ENCODE results near the gene PRDM8. TPM values are rescaled to one million over a fixed set of nuclear protein-coding genes. Genes with fewer than 3 reads are reported as not detected.

Gene PRDM8
- total RNA-seq, 1 donor from 2014 or later = not detected

GRCh38 chr4:80231180-80231579, 33.9 kb downstream of the PRDM8 start:
- Histone ChIP-seq H3K36me3 (no peaks in the 10 kb centered on the region), H3K9me3 (no peaks in the 10 kb centered on the region), H3K4me1 (no peaks in the 10 kb centered on the region), H3K27ac (no peak overlapping the region), H3K27me3 (no peaks in the 10 kb centered on the region), H3K4me3 (no peak overlapping the region)
- no peak for TF ChIP-seq CTCF (IDR thresholded peaks at IDR 0.05)
- DNase-seq (ENCODE audit: low spot score in 2 of 2) = no peak
- intact Hi-C loops (cut with DNase I) = no loop called here

GRCh38 chr4:80232707-80233370, 35.5 kb downstream of the PRDM8 start:
- no peaks in the 10 kb centered on the region for H3K9me3 ChIP-seq
- TF ChIP-seq CTCF (IDR thresholded peaks at IDR 0.05) = no peak
- no peak for DNase-seq (ENCODE audit: low spot score in 2 of 2)

GRCh38 chr4:80233390-80233789, 36.1 kb downstream of the PRDM8 start:
- Histone ChIP-seq H3K36me3 (no peaks in the 10 kb centered on the region), H3K27ac (no peak overlapping the region), H3K4me3 (no peak overlapping the region), H3K4me1 (no peaks in the 10 kb centered on the region), H3K27me3 (no peaks in the 10 kb centered on the region), H3K9me3 (no peaks in the 10 kb centered on the region)
- TF ChIP-seq CTCF (IDR thresholded peaks at IDR 0.05) = no peak
- intact Hi-C loops (cut with DNase I) = no loop called here
- DNase-seq (ENCODE audit: low spot score in 2 of 2) = no peak

More at GRCh38 chr4:80232707-80233370, 35.5 kb downstream of the PRDM8 start:
- Histone ChIP-seq H3K27ac (no peak overlapping the region), H3K27me3 (no peaks in the 10 kb centered on the region), H3K4me3 (no peak overlapping the region), H3K4me1 (no peaks in the 10 kb centered on the region), H3K36me3 (no peaks in the 10 kb centered on the region)
- intact Hi-C loops (cut with DNase I) = no loop called here

GRCh38 chr4:80235451-80235850, 38.1 kb downstream of the PRDM8 start:
- H3K27ac ChIP-seq = no peak overlapping the region
- no peak overlapping the region for H3K4me3 ChIP-seq
- H3K9me3 ChIP-seq = no peaks in the 10 kb centered on the region
- no peak for TF ChIP-seq CTCF (IDR thresholded peaks at IDR 0.05)
- no peaks in the 10 kb centered on the region for H3K4me1 ChIP-seq
- no peak for DNase-seq (ENCODE audit: low spot score in 2 of 2)
- intact Hi-C loops (cut with DNase I) = no loop called here
- H3K27me3 ChIP-seq = no peaks in the 10 kb centered on the region
- H3K36me3 ChIP-seq = no peaks in the 10 kb centered on the region

GRCh38 chr4:80237992-80238391, 40.7 kb downstream of the PRDM8 start:
- intact Hi-C loops (cut with DNase I) = no loop called here
- DNase-seq (ENCODE audit: low spot score in 2 of 2) = no peak
- Histone ChIP-seq H3K27ac (no peak overlapping the region), H3K4me3 (no peak overlapping the region), H3K4me1 (no peaks in the 10 kb centered on the region), H3K9me3 (no peaks in the 10 kb centered on the region), H3K27me3 (no peaks in the 10 kb centered on the region), H3K36me3 (no peaks in the 10 kb centered on the region)
- no peak for TF ChIP-seq CTCF (IDR thresholded peaks at IDR 0.05)

All from ascending aorta (tissue), 2 donors.